Activated CD8-positive, alpha-beta memory T cell treated with anti-CD3 and anti-CD28 coated beads, Interleukin-2, amount 10 ng/mL, durations not matched to agents 7 days and 5 days (primary cell): ENCODE results near the gene MPPED1. TPM values are rescaled to one million over a fixed set of nuclear protein-coding genes. Genes with fewer than 3 reads are reported as not detected.

Experiments
- ATAC-seq: fragments of 150-1000 bp; cut with Tn5 transposase; one replicate; pipeline ENCODE4 v1.10.0; 2021; ENCODE audit warnings: moderate library complexity
- CTCF ChIA-PET: fragments of 350-600 bp; sonication (Branson Sonifier 250); formaldehyde crosslinking; loops from one replicate; lab custom pipeline; 2021; ENCODE audit warnings: antibody characterized with exemption; lab: Charles Lee
- DNase-seq: peaks from one replicate; pipeline ENCODE4 v3.0.0-alpha.2; 2020
- H3K27ac Mint-ChIP-seq: one replicate; pipeline ENCODE4 v1.8.0; 2021; ENCODE audit warnings: mild to moderate bottlenecking, mixed read lengths
- H3K27me3 Mint-ChIP-seq: one replicate; pipeline ENCODE4 v1.8.0; 2021; ENCODE audit warnings: mixed read lengths
- H3K36me3 Mint-ChIP-seq: one replicate; pipeline ENCODE4 v1.8.0; 2021; ENCODE audit warnings: mild to moderate bottlenecking, mixed read lengths
- H3K4me1 Mint-ChIP-seq: one replicate; pipeline ENCODE4 v1.8.0; 2021; ENCODE audit warnings: mixed read lengths
- H3K4me3 Mint-ChIP-seq: one replicate; pipeline ENCODE4 v1.8.0; 2021; ENCODE audit warnings: mild to moderate bottlenecking, moderate library complexity, mixed read lengths
- H3K9me3 Mint-ChIP-seq: one replicate; pipeline ENCODE4 v1.8.0; 2022; ENCODE audit warnings: low read depth, mixed read lengths
- total RNA-seq, 2 experiments: library from RNA; stranded (reverse); gene quantifications; one replicate each; pipeline ENCODE4 v1.2.3, GENCODE V29; 2021

Gene MPPED1
- total RNA-seq, 2 experiments from 2014 or later = not detected

DNA sequence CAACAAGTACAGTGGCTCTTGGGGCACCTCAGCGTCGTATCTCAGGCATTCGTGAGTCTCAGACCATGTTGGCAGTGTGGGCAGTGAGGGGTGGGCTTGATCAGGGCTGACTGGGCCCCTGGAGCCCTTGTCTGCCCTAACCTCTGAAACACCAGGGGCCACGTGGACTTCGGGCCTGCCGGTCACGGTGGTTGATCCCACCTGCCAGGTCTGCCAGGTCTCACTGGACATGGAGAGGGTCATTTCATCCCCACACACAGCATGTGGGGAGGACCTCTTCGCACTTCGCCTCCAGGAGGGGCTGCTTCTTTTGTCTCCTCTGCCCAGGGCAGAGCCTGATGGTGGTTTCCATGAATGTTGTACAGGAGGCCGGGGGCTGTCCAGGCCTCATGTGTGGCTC is 77.1 kb downstream of the MPPED1 start:
- no peaks in the 10 kb centered on the region for H3K27me3 Mint-ChIP-seq
- DNase-seq (no peak), ATAC-seq (no peak)
- H3K27ac Mint-ChIP-seq = no peak overlapping the region
- CTCF ChIA-PET = interaction anchor here (0.6 kb wide), 1 partner anchor 1283 kb away, joined by 3 read pairs; no protein-coding TSS in a partner anchor
- no peaks in the 10 kb centered on the region for H3K4me1 Mint-ChIP-seq
- no peak overlapping the region for H3K4me3 Mint-ChIP-seq
- H3K36me3 Mint-ChIP-seq = no peaks in the 10 kb centered on the region
- peaks cover 3% of the 10 kb centered on the region for H3K9me3 Mint-ChIP-seq

GRCh38 chr22:43490311-43490710 is 78.5 kb downstream of the MPPED1 start:
- H3K27me3 Mint-ChIP-seq = no peaks in the 10 kb centered on the region
- no peaks in the 10 kb centered on the region for H3K4me1 Mint-ChIP-seq
- CTCF ChIA-PET = no interaction called here
- no peak for ATAC-seq
- H3K36me3 Mint-ChIP-seq = no peaks in the 10 kb centered on the region
- no peak overlapping the region for H3K4me3 Mint-ChIP-seq
- peaks cover 3% of the 10 kb centered on the region for H3K9me3 Mint-ChIP-seq
- no peak for DNase-seq
- H3K27ac Mint-ChIP-seq = no peak overlapping the region

DNA sequence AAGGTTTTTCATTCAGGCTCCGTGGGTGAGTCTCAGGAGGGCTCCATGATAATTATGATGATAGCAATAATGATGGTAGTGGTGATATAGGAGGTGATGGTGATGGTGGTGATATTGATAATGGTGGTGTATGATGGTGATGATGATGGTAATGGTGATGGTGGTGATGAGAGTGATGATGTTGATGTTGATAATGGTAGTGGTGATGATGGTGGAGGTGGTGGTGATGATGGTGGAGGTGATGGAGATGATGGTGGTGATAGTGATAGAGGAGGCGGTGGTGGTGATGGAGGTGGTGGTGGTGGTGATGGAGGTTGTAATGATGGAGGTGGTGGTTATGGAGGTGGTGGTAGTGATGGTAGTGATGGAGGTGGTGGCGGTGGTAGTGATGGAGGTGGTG is 79.4 kb downstream of the MPPED1 start:
- no peaks in the 10 kb centered on the region for H3K36me3 Mint-ChIP-seq
- no peak for ATAC-seq
- no peak overlapping the region for H3K27ac Mint-ChIP-seq
- no peaks in the 10 kb centered on the region for H3K27me3 Mint-ChIP-seq
- no peaks in the 10 kb centered on the region for H3K4me1 Mint-ChIP-seq
- CTCF ChIA-PET = no interaction called here
- no peak overlapping the region for H3K4me3 Mint-ChIP-seq
- DNase-seq = no peak
- H3K9me3 Mint-ChIP-seq = peaks cover 3% of the 10 kb centered on the region

DNA sequence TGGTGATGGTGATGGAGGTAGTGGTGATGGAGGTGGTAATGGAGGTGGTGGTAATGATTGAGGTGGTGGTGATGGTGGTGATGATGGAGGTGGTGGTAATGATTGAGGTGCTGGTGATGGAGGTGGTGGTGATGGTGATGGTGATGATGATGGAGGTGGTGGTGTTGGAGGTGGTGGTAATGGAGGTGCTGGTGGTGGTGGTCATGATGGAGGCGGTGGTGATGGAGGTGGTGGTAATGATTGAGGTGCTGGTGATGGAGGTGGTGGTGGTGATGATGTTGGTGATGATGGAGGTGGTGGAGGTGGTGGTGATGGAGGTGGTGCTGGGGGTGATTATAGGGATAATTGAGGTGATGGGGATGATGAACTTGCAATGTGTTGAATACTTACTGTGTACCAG is 79.9 kb downstream of the MPPED1 start:
- ATAC-seq (no peak), DNase-seq (no peak)
- Mint-ChIP-seq H3K9me3 (peaks cover 3% of the 10 kb centered on the region), H3K4me1 (no peaks in the 10 kb centered on the region), H3K27me3 (no peaks in the 10 kb centered on the region), H3K4me3 (no peak overlapping the region), H3K27ac (no peak overlapping the region), H3K36me3 (no peaks in the 10 kb centered on the region)
- CTCF ChIA-PET = no interaction called here

DNA sequence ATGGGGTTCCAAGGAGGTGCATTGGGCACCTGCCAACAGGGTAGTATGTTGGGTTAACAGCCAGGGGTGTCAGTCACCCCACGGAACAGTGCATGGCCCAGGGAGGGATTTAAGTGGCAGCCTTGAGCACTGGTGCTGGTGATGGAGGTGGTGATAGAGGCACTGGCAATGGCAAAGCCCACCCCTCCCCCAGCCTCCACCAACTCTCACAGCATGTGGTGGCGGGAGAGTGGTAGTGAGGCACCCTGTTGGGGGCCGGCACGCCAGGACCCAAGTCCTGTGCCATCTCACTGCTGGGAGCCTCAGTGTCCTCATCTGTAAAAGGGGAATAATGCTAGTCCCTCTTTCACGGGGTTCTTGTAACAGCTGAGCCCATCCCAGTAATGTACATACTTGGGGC is 81.5 kb downstream of the MPPED1 start:
- CTCF ChIA-PET = no interaction called here
- Mint-ChIP-seq H3K27ac (no peak overlapping the region), H3K9me3 (peaks cover 3% of the 10 kb centered on the region), H3K27me3 (no peaks in the 10 kb centered on the region), H3K4me1 (no peaks in the 10 kb centered on the region), H3K4me3 (no peak overlapping the region), H3K36me3 (no peaks in the 10 kb centered on the region)
- DNase-seq = no peak
- no peak for ATAC-seq

DNA sequence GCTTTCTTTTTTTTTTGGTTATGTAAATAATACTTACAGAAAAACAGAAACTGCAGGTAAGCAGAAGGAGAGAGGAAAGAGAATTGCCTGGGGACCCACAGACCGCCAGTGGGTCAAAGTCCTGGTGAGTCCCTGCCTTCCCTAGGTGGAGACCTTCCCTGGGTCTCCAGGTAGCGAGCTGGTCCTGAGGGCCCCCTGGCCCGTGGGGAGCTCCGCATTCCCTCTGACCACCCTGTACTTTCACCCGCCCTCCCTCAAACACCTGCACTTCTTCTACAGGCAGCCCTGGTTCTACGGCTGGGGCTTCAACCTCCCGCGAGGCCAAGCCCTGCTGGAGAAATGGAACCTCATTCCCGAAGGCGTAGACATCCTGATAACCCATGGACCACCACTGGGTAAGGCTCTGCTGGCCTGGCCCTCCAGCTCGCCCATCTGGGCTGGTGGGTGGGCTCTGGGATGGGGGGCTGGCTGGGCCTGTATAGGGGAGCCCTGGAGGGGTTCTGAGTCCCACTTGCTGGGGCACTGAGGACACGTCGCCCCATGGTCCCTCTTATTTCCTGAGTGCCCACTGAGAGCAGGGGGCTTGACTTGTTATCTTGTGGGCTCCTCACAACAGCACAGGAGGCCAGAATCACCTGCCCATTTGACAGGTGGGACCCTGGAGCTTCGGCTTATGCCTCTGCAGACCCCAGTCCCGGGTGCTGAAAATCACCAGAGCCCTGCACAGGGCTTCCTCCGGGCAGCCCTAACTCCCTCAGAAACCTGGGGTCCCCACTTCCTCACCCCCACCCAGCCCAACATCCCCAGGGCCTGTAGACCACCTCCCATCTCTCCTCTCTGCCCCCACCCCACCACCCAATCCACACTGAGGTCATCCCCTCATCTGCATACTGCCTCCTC is 86.4 kb downstream of the MPPED1 start:
- H3K27me3 Mint-ChIP-seq = no peaks in the 10 kb centered on the region
- no peaks in the 10 kb centered on the region for H3K9me3 Mint-ChIP-seq
- DNase-seq (no peak), ATAC-seq (no peak)
- CTCF ChIA-PET = interaction anchor here (0.6 kb wide), 1 partner anchor 149 kb away, joined by 4 read pairs; no protein-coding TSS in a partner anchor
- H3K4me1 Mint-ChIP-seq = no peaks in the 10 kb centered on the region
- H3K27ac Mint-ChIP-seq = no peak overlapping the region
- no peak overlapping the region for H3K4me3 Mint-ChIP-seq
- H3K36me3 Mint-ChIP-seq = no peaks in the 10 kb centered on the region

GRCh38 chr22:43498856-43499253 is 87.0 kb downstream of the MPPED1 start:
- CTCF ChIA-PET = interaction anchor here (0.6 kb wide), 1 partner anchor 148 kb away, joined by 4 read pairs; no protein-coding TSS in a partner anchor
- ATAC-seq (no peak), DNase-seq (no peak)
- Mint-ChIP-seq H3K9me3 (no peaks in the 10 kb centered on the region), H3K27me3 (no peaks in the 10 kb centered on the region), H3K4me1 (no peaks in the 10 kb centered on the region), H3K4me3 (no peak overlapping the region), H3K36me3 (no peaks in the 10 kb centered on the region), H3K27ac (no peak overlapping the region)

GRCh38 chr22:43500792-43501785 is 89.3 kb downstream of the MPPED1 start:
- no peaks in the 10 kb centered on the region for H3K36me3 Mint-ChIP-seq
- DNase-seq = no peak
- no peak for ATAC-seq
- H3K27me3 Mint-ChIP-seq = no peaks in the 10 kb centered on the region
- no peaks in the 10 kb centered on the region for H3K9me3 Mint-ChIP-seq
- no peak overlapping the region for H3K4me3 Mint-ChIP-seq
- no peaks in the 10 kb centered on the region for H3K4me1 Mint-ChIP-seq
- CTCF ChIA-PET = no interaction called here
- no peak overlapping the region for H3K27ac Mint-ChIP-seq

- Mint-ChIP-seq H3K27me3 (no peaks in the 10 kb centered on the region), H3K4me1 (no peaks in the 10 kb centered on the region), H3K36me3 (no peaks in the 10 kb centered on the region), H3K4me3 (no peak overlapping the region), H3K9me3 (no peaks in the 10 kb centered on the region), H3K27ac (no peak overlapping the region)
- ATAC-seq (no peak), DNase-seq (no peak)
- CTCF ChIA-PET = no interaction called here
Measured at GRCh38 chr22:43501878-43502277, 90.1 kb downstream of the MPPED1 start.

DNA sequence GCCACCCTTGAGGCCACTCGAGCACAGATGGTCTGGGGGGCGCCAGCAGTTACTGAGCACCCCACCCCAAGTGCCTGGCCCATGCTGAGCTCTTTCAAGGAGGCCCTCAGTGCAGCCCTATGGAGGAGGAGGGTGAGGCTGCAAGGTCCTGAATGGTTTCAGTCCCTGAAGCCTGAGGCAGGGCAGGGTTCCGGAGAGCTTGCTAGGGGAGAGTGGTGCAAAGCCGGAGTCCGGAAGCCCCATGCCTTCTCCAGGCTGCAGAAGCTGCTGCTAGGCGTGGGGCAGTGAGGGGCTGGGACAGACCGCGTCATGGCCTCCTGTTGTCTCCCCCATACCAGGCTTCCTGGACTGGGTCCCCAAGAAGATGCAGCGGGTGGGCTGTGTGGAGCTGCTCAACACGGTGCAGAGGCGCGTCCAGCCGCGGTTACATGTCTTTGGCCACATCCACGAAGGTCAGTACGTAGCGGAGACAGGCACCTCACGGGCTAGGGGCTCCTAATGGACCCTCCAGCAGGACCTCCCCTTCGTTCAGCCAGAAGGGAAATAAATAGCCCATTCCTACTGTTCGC is 90.6 kb downstream of the MPPED1 start:
- ATAC-seq (no peak), DNase-seq (no peak)
- Mint-ChIP-seq H3K4me1 (no peaks in the 10 kb centered on the region), H3K27me3 (no peaks in the 10 kb centered on the region), H3K4me3 (no peak overlapping the region), H3K36me3 (no peaks in the 10 kb centered on the region), H3K9me3 (no peaks in the 10 kb centered on the region), H3K27ac (no peak overlapping the region)
- CTCF ChIA-PET = no interaction called here

DNA sequence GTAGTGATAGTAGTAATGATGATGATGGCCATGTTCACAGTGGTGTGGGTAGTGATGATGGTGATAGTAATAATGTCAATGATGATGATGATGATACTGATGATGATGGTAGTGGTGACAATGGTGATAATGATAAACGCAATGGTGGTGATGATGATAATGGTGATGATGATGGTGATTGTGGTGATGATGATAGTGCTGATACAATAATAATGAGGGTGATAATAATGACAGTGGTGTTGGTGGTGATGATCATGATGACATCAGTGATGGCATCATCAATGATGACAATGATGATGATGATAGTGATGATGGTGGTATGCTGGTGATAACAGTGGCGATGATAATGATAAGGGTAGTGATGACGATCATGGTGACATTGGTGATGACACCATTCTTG is 92.3 kb downstream of the MPPED1 start:
- no peak overlapping the region for H3K4me3 Mint-ChIP-seq
- H3K27me3 Mint-ChIP-seq = no peaks in the 10 kb centered on the region

GRCh38 chr22:43504666-43505261 is 93.0 kb downstream of the MPPED1 start:
- Mint-ChIP-seq H3K36me3 (no peaks in the 10 kb centered on the region), H3K27ac (no peak overlapping the region), H3K4me1 (no peaks in the 10 kb centered on the region), H3K27me3 (no peaks in the 10 kb centered on the region), H3K9me3 (no peaks in the 10 kb centered on the region), H3K4me3 (no peak overlapping the region)
- ATAC-seq = no peak
- CTCF ChIA-PET = no interaction called here
- no peak for DNase-seq

More for the DNA sequence above, 92.3 kb downstream of the MPPED1 start:
- no peak for ATAC-seq
- H3K4me1 Mint-ChIP-seq = no peaks in the 10 kb centered on the region
- H3K27ac Mint-ChIP-seq = no peak overlapping the region
- DNase-seq = no peak
- no peaks in the 10 kb centered on the region for H3K9me3 Mint-ChIP-seq
- no peaks in the 10 kb centered on the region for H3K36me3 Mint-ChIP-seq
- CTCF ChIA-PET = no interaction called here

DNA sequence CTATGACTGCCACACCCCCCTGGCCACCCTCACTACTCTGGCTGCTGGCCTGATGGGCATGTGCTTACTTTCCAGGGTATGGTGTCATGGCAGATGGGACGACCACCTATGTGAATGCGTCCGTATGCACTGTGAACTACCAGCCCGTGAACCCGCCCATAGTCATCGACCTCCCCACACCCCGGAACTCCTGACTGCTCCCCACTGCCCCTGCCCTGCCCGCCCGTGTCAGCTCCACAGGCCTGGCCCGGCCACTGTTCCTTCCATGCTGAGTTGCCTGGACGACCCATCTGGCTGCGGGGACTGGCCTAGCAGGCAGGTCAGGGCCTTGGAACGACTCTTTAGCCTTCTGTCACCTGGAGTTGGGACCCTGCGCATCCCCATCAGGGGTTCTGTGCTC is 93.6 kb downstream of the MPPED1 start:
- H3K27ac Mint-ChIP-seq = no peak overlapping the region
- no peak for ATAC-seq
- no peaks in the 10 kb centered on the region for H3K4me1 Mint-ChIP-seq
- H3K27me3 Mint-ChIP-seq = no peaks in the 10 kb centered on the region
- no peaks in the 10 kb centered on the region for H3K36me3 Mint-ChIP-seq
- H3K4me3 Mint-ChIP-seq = no peak overlapping the region
- CTCF ChIA-PET = no interaction called here
- no peaks in the 10 kb centered on the region for H3K9me3 Mint-ChIP-seq
- DNase-seq = no peak
